ENCODE results near the gene RRBP1.

RRBP1 gene

GRCh38 chr20:17625246-17626051 lies 56.6 kb downstream of the RRBP1 start:
- no peak overlapping the region for H3K27ac Mint-ChIP-seq
- no peaks in the 10 kb centered on the region for H3K4me1 Mint-ChIP-seq (ENCODE audit: low read depth)
- no peaks in the 10 kb centered on the region for H3K9me3 Mint-ChIP-seq (ENCODE audit: low read depth)
- peaks cover 5% of the 10 kb centered on the region for H3K36me3 Mint-ChIP-seq
- no peak overlapping the region for H3K4me3 Mint-ChIP-seq
- no peaks in the 10 kb centered on the region for H3K27me3 Mint-ChIP-seq

GRCh38 chr20:17624551-17625245 lies 57.3 kb downstream of the RRBP1 start:
- Mint-ChIP-seq H3K27me3 (no peaks in the 10 kb centered on the region), H3K36me3 (peaks cover 5% of the 10 kb centered on the region), H3K4me3 (no peak overlapping the region), H3K4me1 (ENCODE audit: low read depth) (no peaks in the 10 kb centered on the region), H3K9me3 (ENCODE audit: low read depth) (no peaks in the 10 kb centered on the region), H3K27ac (no peak overlapping the region)

- Mint-ChIP-seq H3K4me1 (ENCODE audit: low read depth) (no peaks in the 10 kb centered on the region), H3K4me3 (no peak overlapping the region), H3K36me3 (peaks cover 5% of the 10 kb centered on the region), H3K9me3 (ENCODE audit: low read depth) (no peaks in the 10 kb centered on the region), H3K27ac (no peak overlapping the region), H3K27me3 (no peaks in the 10 kb centered on the region)
These were observed 58.0 kb downstream of the RRBP1 start for GRCh38 chr20:17624070-17624469.

- Mint-ChIP-seq H3K4me3 (no peak overlapping the region), H3K27me3 (no peaks in the 10 kb centered on the region), H3K4me1 (ENCODE audit: low read depth) (no peaks in the 10 kb centered on the region), H3K36me3 (no peaks in the 10 kb centered on the region), H3K27ac (no peak overlapping the region), H3K9me3 (ENCODE audit: low read depth) (no peaks in the 10 kb centered on the region)
These were observed 59.1 kb downstream of the RRBP1 start for GRCh38 chr20:17622851-17623508.

- H3K27ac Mint-ChIP-seq = no peak overlapping the region
- H3K4me3 Mint-ChIP-seq = no peak overlapping the region
- H3K9me3 Mint-ChIP-seq (ENCODE audit: low read depth) = no peaks in the 10 kb centered on the region
- no peaks in the 10 kb centered on the region for H3K36me3 Mint-ChIP-seq
- no peaks in the 10 kb centered on the region for H3K27me3 Mint-ChIP-seq
- no peaks in the 10 kb centered on the region for H3K4me1 Mint-ChIP-seq (ENCODE audit: low read depth)
These were observed 59.8 kb downstream of the RRBP1 start for GRCh38 chr20:17622086-17622850.

- Mint-ChIP-seq H3K36me3 (no peaks in the 10 kb centered on the region), H3K4me3 (no peak overlapping the region), H3K9me3 (ENCODE audit: low read depth) (no peaks in the 10 kb centered on the region), H3K4me1 (ENCODE audit: low read depth) (no peaks in the 10 kb centered on the region), H3K27ac (no peak overlapping the region), H3K27me3 (no peaks in the 10 kb centered on the region)
These were observed 60.6 kb downstream of the RRBP1 start for GRCh38 chr20:17621229-17621968.

- H3K27me3 Mint-ChIP-seq = no peaks in the 10 kb centered on the region
- no peaks in the 10 kb centered on the region for H3K36me3 Mint-ChIP-seq
- H3K4me3 Mint-ChIP-seq = no peak overlapping the region
- H3K9me3 Mint-ChIP-seq (ENCODE audit: low read depth) = no peaks in the 10 kb centered on the region
- H3K4me1 Mint-ChIP-seq (ENCODE audit: low read depth) = no peaks in the 10 kb centered on the region
- no peak overlapping the region for H3K27ac Mint-ChIP-seq
These were observed 61.4 kb downstream of the RRBP1 start for GRCh38 chr20:17620371-17621228.

- Mint-ChIP-seq H3K27ac (no peak overlapping the region), H3K9me3 (ENCODE audit: low read depth) (no peaks in the 10 kb centered on the region), H3K36me3 (no peaks in the 10 kb centered on the region), H3K4me1 (ENCODE audit: low read depth) (no peaks in the 10 kb centered on the region), H3K27me3 (no peaks in the 10 kb centered on the region), H3K4me3 (no peak overlapping the region)
These were observed 62.5 kb downstream of the RRBP1 start for GRCh38 chr20:17619351-17620093.

GRCh38 chr20:17618673-17619013 lies 63.4 kb downstream of the RRBP1 start:
- Mint-ChIP-seq H3K4me1 (ENCODE audit: low read depth) (no peaks in the 10 kb centered on the region), H3K36me3 (no peaks in the 10 kb centered on the region), H3K27me3 (no peaks in the 10 kb centered on the region), H3K27ac (no peak overlapping the region), H3K4me3 (no peak overlapping the region), H3K9me3 (ENCODE audit: low read depth) (no peaks in the 10 kb centered on the region)

- no peaks in the 10 kb centered on the region for H3K27me3 Mint-ChIP-seq
- H3K4me3 Mint-ChIP-seq = no peak overlapping the region
- no peaks in the 10 kb centered on the region for H3K4me1 Mint-ChIP-seq (ENCODE audit: low read depth)
- H3K9me3 Mint-ChIP-seq (ENCODE audit: low read depth) = no peaks in the 10 kb centered on the region
- H3K36me3 Mint-ChIP-seq = no peaks in the 10 kb centered on the region
- H3K27ac Mint-ChIP-seq = no peak overlapping the region
These were observed 64.0 kb downstream of the RRBP1 start for GRCh38 chr20:17617868-17618672.

- H3K27me3 Mint-ChIP-seq = no peaks in the 10 kb centered on the region
These were observed 64.7 kb downstream of the RRBP1 start for GRCh38 chr20:17617212-17617867.

GRCh38 chr20:17616480-17617211 lies 65.4 kb downstream of the RRBP1 start:
- Mint-ChIP-seq H3K27ac (no peak overlapping the region), H3K27me3 (no peaks in the 10 kb centered on the region), H3K36me3 (no peaks in the 10 kb centered on the region), H3K4me3 (no peak overlapping the region), H3K9me3 (ENCODE audit: low read depth) (no peaks in the 10 kb centered on the region), H3K4me1 (ENCODE audit: low read depth) (peaks cover 11% of the 10 kb centered on the region)

More at GRCh38 chr20:17617212-17617867, 64.7 kb downstream of the RRBP1 start:
- H3K27ac Mint-ChIP-seq = no peak overlapping the region
- peaks cover 6% of the 10 kb centered on the region for H3K4me1 Mint-ChIP-seq (ENCODE audit: low read depth)
- no peak overlapping the region for H3K4me3 Mint-ChIP-seq
- no peaks in the 10 kb centered on the region for H3K36me3 Mint-ChIP-seq
- no peaks in the 10 kb centered on the region for H3K9me3 Mint-ChIP-seq (ENCODE audit: low read depth)
